VCaP (cell line): ENCODE data around the gene THADA.

ENCODE experiments used
- H3K27ac ChIP-seq: fragments of 450-650 bp; 2 replicates; pipeline ENCODE4 v1.5.1; 2017
- TF ChIP-seq, protein P1 (sequence below): fragments of 450-650 bp; conservative IDR thresholded peaks from 2 replicates; pipeline ENCODE4 v1.5.1; 2017; ENCODE audit warnings: mild to moderate bottlenecking, moderate library complexity

The THADA gene

DNA sequence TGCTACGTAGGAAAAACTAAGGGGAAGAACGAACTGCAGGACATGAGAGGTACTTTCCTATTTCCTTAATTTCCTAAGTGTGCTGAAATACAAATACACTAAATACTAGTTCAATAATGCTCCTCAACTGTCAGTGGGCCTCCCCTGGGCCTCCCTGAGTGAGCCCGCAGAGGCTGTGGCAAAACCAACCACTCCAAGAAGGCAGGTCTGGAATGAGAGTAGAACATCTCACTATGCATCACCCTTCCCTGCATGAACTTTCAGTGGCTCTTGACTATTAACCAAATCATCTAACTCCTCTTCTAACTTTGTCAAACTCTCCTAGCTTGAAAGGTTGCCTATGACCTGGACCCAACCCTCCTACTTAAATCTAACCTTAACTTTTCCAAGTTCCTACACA is 84.6 kb downstream of the THADA start:
- H3K27ac ChIP-seq, result no peak overlapping the region
- TF ChIP-seq, protein P1, sequence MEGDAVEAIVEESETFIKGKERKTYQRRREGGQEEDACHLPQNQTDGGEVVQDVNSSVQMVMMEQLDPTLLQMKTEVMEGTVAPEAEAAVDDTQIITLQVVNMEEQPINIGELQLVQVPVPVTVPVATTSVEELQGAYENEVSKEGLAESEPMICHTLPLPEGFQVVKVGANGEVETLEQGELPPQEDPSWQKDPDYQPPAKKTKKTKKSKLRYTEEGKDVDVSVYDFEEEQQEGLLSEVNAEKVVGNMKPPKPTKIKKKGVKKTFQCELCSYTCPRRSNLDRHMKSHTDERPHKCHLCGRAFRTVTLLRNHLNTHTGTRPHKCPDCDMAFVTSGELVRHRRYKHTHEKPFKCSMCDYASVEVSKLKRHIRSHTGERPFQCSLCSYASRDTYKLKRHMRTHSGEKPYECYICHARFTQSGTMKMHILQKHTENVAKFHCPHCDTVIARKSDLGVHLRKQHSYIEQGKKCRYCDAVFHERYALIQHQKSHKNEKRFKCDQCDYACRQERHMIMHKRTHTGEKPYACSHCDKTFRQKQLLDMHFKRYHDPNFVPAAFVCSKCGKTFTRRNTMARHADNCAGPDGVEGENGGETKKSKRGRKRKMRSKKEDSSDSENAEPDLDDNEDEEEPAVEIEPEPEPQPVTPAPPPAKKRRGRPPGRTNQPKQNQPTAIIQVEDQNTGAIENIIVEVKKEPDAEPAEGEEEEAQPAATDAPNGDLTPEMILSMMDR, result no peak

DNA sequence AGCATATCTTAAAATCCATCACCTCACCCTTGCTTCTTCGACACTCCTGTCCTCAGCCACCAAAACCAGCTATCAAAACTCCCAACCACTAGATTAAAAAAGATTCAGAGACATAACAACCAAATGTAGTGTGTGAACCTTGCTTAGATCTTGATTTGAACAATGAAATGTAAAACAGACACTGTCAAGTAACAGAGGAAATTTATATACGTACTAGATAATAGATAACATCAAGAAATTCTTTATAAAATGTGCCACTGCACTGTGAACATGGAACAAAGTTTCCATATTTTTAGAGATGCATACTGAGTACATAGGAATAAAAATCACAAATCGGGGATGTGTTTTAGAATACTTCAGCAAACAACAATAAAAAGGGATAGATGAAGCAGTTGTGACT is 86.0 kb downstream of the THADA start:
- no peak overlapping the region for H3K27ac ChIP-seq
- TF ChIP-seq, protein P1, result no peak

DNA sequence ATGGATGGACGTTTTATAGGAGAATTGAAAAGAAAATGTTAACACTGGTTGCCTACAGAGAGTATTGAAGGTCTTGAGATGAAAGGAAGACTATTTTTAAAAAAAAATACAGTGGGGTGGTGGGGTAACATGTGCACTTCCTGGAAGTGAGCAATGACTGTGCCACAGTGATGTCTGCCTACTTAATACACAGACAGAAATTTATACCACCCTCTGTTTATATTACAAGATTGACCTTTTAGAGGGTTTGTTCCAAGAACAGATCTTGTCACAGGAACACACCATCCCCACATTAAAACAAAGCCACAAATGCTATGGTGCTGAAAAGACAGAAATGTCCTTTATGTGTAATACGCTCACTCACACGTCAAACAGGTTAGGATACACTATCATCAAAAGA is 87.6 kb downstream of the THADA start:
- TF ChIP-seq, protein P1, result no peak

DNA sequence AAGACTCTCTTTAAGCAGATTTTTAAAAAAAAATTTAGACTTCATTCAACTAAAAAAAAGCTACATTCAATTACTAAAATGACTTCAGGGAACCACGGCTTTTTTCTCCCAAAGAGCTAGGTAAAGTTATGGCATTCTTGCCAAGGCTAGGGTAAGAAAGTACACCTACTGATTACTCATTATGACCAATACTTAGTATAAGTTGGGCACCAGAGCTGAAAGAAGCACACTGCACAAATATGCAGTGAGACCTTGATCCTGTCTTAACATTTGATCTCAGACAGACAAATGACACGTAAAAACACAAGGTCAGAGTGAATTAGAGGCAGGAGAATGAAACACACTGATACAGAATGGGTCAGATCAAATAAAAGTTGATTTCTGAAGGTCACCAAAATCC is 88.7 kb downstream of the THADA start:
- TF ChIP-seq, protein P1, result no peak
- H3K27ac ChIP-seq, result no peak overlapping the region

More for the DNA sequence above, 87.6 kb downstream of the THADA start:
- H3K27ac ChIP-seq, result no peak overlapping the region

DNA sequence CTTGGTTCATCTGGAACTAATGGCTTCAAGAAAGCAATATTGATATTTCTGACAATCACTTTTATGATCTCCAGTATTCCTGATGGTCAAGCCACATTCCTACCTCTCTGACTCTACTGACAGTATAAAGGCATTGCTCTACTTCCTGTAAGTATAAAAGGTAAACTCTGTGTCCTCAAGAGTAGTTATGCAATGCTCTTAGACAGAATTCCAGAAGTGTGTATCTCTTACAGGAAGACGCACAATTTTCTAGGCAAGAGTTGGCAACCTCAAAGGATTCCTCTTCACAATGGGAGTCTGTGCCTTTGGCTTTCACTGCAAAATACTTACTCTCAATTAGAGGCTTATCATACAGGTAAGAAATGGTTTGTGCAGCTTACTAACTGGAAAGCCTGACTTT is 100.1 kb downstream of the THADA start:
- no peak overlapping the region for H3K27ac ChIP-seq
- TF ChIP-seq, protein P1, result no peak

DNA sequence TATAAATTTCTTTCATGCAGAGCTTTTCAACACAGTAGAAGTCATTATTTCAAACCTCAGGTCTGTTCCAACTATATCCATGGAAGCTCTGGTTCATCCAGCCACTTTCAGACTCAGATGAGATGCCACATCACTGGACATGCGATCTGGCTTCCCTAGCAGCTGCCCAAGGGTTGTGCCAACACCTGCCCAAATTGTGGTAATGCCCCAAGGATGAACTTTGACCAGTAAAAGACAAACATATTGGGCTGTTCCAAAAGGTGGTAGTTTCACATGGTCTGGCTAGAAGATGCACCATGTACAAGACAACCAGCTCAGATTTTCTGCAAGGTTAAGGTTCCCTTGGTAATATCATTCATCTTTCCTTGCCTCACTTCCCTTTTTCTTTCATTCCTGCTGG is 101.9 kb downstream of the THADA start:
- TF ChIP-seq, protein P1, result no peak
- H3K27ac ChIP-seq, result no peak overlapping the region

DNA sequence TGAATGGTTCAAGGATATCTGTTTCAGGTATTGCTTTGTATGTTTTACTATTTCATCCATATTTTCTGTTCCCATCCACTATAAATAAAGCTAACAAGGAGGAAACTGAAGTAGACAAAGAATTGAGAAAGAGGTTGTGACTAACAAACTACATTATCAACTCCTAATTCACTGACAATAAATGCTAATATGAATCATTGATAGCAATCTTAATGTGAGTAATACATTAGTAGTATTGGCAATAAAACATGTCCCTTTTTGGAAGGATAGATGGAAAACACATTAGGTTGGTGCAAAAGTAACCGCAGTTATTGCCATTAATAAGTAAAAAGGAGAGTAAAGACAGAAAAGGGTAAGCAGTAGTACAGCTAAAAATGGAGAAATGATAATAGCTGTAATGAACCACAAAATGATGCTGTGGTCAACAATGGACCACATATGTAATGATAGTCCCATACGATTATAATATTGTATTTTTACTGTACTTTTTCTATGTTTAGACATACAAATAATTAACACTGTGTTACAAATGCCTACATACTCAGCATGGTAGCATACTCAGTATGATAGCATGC is 104.7 kb downstream of the THADA start:
- H3K27ac ChIP-seq, result no peak overlapping the region
- TF ChIP-seq, protein P1, result no peak
